Psoas muscle (tissue), 8 donors: ENCODE data around the gene MRPL55. TPM values are rescaled to one million over a fixed set of nuclear protein-coding genes. Genes with fewer than 3 reads are reported as not detected.

ENCODE experiments used
- ATAC-seq, 4 donors: fragments of 200-7000 bp; cut with Tn5 transposase; one replicate each; pipeline ENCODE4 v1.9.1; 2020; ENCODE audit warnings: moderate library complexity in 3 of 4, mild to moderate bottlenecking in 2 of 4
- DNase-seq, 2 donors: peaks; one replicate each; pipeline ENCODE4 v3.0.0-alpha.2; 2020
- H3K27ac ChIP-seq: fragments of 200-600 bp; one replicate; pipeline ENCODE4 v1.8.0; 2022
- H3K27me3 ChIP-seq, 3 donors: fragments of 200-600 bp in 1 of 3; one replicate each; pipeline versions ENCODE4 v1.6.1 to v1.8.0; 2013 to 2022; ENCODE audit warnings: low read length in 2 of 3, mild to moderate bottlenecking in 2 of 3, moderate library complexity in 1 of 3; ENCODE audit not compliant: insufficient read depth in 3 of 3
- H3K36me3 ChIP-seq, 2 donors: fragments of 200-600 bp in 1 of 2; one replicate each; pipeline versions ENCODE4 v1.6.1 to v1.8.0; 2013 to 2022; ENCODE audit warnings: low read depth in 1 of 2, mild to moderate bottlenecking in 1 of 2, moderate library complexity in 1 of 2; ENCODE audit not compliant: insufficient read depth in 1 of 2
- H3K4me1 ChIP-seq: fragments of 200-600 bp; one replicate; pipeline ENCODE4 v1.8.0; 2022
- H3K4me3 ChIP-seq: fragments of 200-600 bp; one replicate; pipeline ENCODE4 v1.8.0; 2022; ENCODE audit warnings: mild to moderate bottlenecking
- H3K9me3 ChIP-seq: fragments of 200-600 bp; one replicate; pipeline ENCODE4 v1.8.0; 2022
- CTCF ChIP-seq: fragments of 200-600 bp; IDR thresholded peaks from one replicate; pipeline ENCODE4 v1.8.0; 2022; ENCODE audit warnings: antibody characterized with exemption
- WGBS, 3 donors: extraction: QIAGEN DNeasy Blood & Tissue Kit; methylation state at CpG; one replicate each; pipeline versions ENCODE4 v1.1.6 to v1.1.7; 2013; 5-methylcytosine and 5-hydroxymethylcytosine counted together
- intact Hi-C, 2 donors: fragments of 100-400 bp; cut with DNase I; formaldehyde crosslinking; loops; one replicate each; pipeline versions ENCODE4 v1.11.0 to v1.14.2; 2022
- polyA plus RNA-seq, 3 donors: library from polyadenylated mRNA; stranded (reverse); fragments of 200-250 nt; gene quantifications; one replicate each; pipeline ENCODE4 v1.2.3, GENCODE V29; 2013
- total RNA-seq, 4 donors: library from RNA; stranded (reverse); fragmentation: NEBNext Ultra II Directional in 2 of 4; extraction: Animal tissue kit (Norgen Biotek cat#: 25700) in 2 of 4; gene quantifications; one replicate each; pipeline versions ENCODE4 v1.2.1 to v1.2.4, GENCODE V29; 2021 to 2023
- donor health status: healthy with polysubstance abuse.
- donor health status: DM: no; HTN: no; CAD: no; lungs with moderate emphysema.
- donor health status: Bipolar disorder and iron deficiency.
- donor health status: healthy.
- donor health status: DM: yes; HTN: yes; CAD: no.
- donor health status: DM: no; HTN: no; CAD: no.
- donor health status: DM: no; HTN: no; CAD: no.
- donor health status: DM: yes; HTN: yes; CAD: no.

Gene MRPL55
- total and polyA plus RNA-seq, 7 donors, result 35.7 to 86.2 (median 43.4) TPM

- Histone ChIP-seq H3K27ac (no peak overlapping the region), H3K27me3 (peaks cover 0 to 27% (median 12%) of the 10 kb centered on the region in 3 donors), H3K9me3 (no peaks in the 10 kb centered on the region), H3K4me3 (no peak overlapping the region), H3K36me3 (no peaks in the 10 kb centered on the region), H3K4me1 (no peaks in the 10 kb centered on the region)
- intact Hi-C loops, result loop anchor here in 1 of 2 donors (10.0 kb wide), 1 partner anchor 308 kb away; no protein-coding TSS in a partner anchor
- no peak for ATAC-seq
- 44 to 59% (median 47%) methylated on average over 22 to 23 of the region's 23 CpGs for WGBS, 3 donors
- TF ChIP-seq CTCF, result no peak
- no peak for DNase-seq
These were observed 35.8 kb downstream of the MRPL55 start for GRCh38 chr1:228073061-228073856.

GRCh38 chr1:228072658-228073043, 36.4 kb downstream of the MRPL55 start:
- H3K36me3 ChIP-seq, result no peaks in the 10 kb centered on the region
- H3K9me3 ChIP-seq, result no peaks in the 10 kb centered on the region
- TF ChIP-seq CTCF, result no peak
- no peak overlapping the region for H3K4me3 ChIP-seq
- intact Hi-C loops, result loop anchor here in 1 of 2 donors (1.0 to 10.0 kb wide), 2 partner anchors 72 to 308 kb away; no protein-coding TSS in a partner anchor
- DNase-seq, result no peak
- H3K27me3 ChIP-seq, result peaks cover 0 to 27% (median 12%) of the 10 kb centered on the region in 3 donors
- ATAC-seq, result no peak
- 41 to 50% (median 43%) methylated on average over 5 of the region's 5 CpGs for WGBS, 3 donors
- H3K27ac ChIP-seq, result no peak overlapping the region
- H3K4me1 ChIP-seq, result no peaks in the 10 kb centered on the region

- Histone ChIP-seq H3K4me3 (no peak overlapping the region), H3K9me3 (no peaks in the 10 kb centered on the region), H3K27me3 (peaks cover 0 to 31% (median 12%) of the 10 kb centered on the region in 3 donors), H3K36me3 (no peaks in the 10 kb centered on the region), H3K4me1 (no peaks in the 10 kb centered on the region), H3K27ac (no peak overlapping the region)
- 63 to 64% (median 64%) methylated on average over 7 of the region's 7 CpGs for WGBS, 3 donors
- no peak for TF ChIP-seq CTCF
- DNase-seq (no peak), ATAC-seq (peak in 2 of 4 donors; percentile 14 to 32)
- intact Hi-C loops, result loop anchor here in 1 of 2 donors (1.0 to 10.0 kb wide), 2 partner anchors 72 to 307 kb away; no protein-coding TSS in a partner anchor
These were observed 37.1 kb downstream of the MRPL55 start for GRCh38 chr1:228071839-228072657.

- WGBS, 3 donors, result 79 to 85% (median 80%) methylated on average over 3 of the region's 3 CpGs
- Histone ChIP-seq H3K27ac (no peak overlapping the region), H3K4me1 (no peaks in the 10 kb centered on the region), H3K4me3 (no peak overlapping the region), H3K36me3 (no peaks in the 10 kb centered on the region), H3K9me3 (no peaks in the 10 kb centered on the region), H3K27me3 (peaks cover 0 to 41% (median 12%) of the 10 kb centered on the region in 3 donors)
- no peak for TF ChIP-seq CTCF
- ATAC-seq (no peak), DNase-seq (no peak)
- intact Hi-C loops, result loop anchor here in 1 of 2 donors (10.0 kb wide), 1 partner anchor 306 kb away; no protein-coding TSS in a partner anchor
These were observed 38.2 kb downstream of the MRPL55 start for GRCh38 chr1:228070851-228071250.
